ENCODE data around the gene PKN3.
"Not testable (repeated sequence)": the region's sequence is repeated elsewhere in the genome, so short reads cannot be mapped to it uniquely, and the experiment has no call there.

PKN3 gene

GRCh38 chr9:128694344-128694743 is 8.0 kb upstream of the PKN3 start:
- no peak for DNase-seq

- no peak for DNase-seq
Observed at GRCh38 chr9:128696923-128697707, 5.2 kb upstream of the PKN3 start.

GRCh38 chr9:128699096-128699795 is 3.1 kb upstream of the PKN3 start:
- not testable (repeated sequence) for DNase-seq

DNA sequence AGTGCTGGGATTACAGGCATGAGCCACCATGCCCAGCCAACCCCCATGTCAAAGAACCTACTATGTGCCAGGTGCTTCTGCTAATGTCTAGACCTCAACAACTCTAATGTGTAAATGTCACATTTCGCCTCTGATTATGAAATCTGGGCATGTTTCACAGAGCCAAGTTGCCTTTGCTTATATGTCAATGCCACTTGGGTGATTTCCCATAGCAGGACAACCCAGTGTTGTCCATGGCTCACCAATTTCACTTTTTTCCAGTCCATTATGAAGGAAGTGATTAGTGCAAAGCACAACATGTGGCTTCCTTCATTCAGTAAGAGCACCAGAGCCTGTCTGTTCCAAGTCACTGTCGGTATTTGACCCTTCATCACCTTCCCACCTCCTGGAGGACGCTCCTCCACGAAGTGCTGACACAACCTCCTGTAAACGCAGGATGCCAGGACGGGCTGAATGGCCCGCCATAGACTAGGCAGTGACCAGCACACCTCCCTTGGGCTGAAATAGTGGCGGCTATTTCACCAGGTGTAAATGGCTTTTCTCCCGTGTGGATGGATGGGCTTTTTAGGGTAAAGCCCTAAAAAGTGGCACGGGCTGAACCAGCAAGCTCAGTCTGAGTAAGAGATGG is 962 bp upstream of the PKN3 start:
- DNase-seq, result no peak

DNA sequence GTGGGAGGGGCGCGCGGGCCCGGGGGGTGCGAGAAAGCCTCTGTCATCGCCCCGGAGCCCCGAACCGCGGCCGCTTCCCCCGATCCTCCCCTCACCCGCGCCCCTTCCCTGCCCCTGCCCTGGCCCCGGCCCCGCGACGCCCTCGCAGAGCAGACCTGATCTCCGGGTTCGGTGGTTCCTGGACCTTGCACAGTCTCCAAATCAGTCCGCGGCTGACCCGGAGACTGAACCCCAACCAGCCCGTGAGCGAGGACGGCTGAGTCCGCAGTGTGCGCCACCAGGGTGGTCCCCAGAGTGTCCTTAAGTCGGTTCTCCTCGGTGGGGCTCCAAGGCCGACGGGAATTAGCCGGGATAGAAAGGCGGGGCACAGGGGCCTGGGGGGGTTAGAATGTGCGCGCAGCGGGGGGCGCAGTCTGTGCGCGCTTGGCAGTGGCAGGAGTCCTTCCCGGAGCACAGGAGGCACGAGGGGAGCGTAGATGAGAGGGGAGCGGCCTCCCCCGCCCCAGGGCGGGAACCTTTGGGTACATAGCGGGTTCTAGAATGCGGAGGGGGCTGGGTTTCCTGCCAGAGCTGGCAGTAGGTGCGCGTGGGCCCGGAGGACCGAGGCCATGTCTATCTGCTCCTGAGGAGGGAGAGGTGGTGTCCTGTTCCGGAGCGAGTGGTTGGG is 779 bp downstream of the PKN3 start:
- peak; percentile 48 to 59 for DNase-seq

DNA sequence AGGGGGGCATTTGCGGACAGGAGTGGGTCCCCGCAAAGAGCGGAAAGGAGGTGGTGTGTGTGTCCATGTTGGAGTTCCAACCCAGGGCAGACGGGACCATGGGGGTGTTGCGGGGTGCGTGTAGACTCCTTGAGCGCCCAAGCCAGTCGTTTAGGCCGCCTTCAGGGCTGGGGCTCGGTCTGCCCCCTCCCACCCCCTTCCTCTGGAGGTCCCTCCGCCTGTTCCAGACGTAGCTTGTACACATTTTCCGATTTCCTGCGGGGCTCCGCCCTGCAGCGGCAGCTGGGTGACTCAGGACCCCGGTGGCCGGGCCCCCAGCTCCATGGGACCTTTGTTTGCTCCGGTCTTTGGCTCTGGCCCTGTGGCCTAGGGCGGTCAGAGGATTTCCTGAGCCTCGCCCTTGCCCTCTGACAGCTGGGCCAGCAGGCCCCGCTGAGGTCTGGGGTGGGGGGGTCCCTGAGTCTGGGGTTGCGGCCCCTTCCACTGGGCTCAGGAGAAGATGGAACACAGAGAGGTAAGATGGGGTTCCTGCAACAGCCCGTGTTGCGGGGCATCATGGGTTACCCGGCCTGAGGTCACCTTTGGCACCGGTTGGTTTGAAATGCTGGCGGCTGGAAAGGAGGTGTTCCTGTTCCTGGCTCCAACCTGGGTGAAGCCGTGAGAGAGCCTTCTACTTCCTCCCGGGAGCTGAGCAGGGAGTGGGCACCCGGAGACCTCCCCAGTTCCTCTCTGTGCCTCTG is 1.5 kb downstream of the PKN3 start:
- no peak for DNase-seq

- no peak for DNase-seq
Observed at GRCh38 chr9:128704356-128704670, 2.0 kb downstream of the PKN3 start.

- no peak for DNase-seq
Observed at GRCh38 chr9:128705051-128705965, 3.0 kb downstream of the PKN3 start.

- no peak for DNase-seq
Observed at GRCh38 chr9:128706045-128706444, 3.7 kb downstream of the PKN3 start.

DNA sequence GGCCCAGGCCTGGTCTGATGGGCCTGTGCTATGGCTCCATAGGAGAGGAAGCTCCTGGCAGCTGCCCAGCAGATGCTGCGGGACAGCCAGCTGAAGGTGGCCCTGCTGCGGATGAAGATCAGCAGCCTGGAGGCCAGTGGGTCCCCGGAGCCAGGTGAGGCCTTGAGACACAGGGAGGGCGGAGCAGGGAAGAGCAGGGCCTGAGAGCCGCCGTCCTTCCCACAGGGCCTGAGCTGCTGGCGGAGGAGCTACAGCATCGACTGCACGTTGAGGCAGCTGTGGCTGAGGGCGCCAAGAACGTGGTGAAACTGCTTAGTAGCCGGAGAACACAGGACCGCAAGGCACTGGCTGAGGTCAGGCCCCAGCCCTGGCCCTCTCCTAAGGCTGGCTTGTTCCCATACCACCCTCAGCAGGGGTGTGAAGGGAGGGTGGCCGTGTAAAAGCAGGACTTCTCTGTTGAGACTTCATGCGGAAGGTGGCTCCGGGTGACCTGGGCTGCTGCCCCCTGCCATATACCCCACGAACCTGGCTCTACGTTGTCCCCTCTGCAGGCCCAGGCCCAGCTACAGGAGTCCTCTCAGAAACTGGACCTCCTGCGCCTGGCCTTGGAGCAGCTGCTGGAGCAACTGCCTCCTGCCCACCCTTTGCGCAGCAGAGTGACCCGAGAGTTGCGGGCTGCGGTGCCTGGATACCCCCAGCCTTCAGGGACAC is 4.5 kb downstream of the PKN3 start:
- no peak for DNase-seq

- DNase-seq, result no peak
Observed at GRCh38 chr9:128707446-128707845, 5.1 kb downstream of the PKN3 start.

- no peak for DNase-seq
Observed at GRCh38 chr9:128712451-128713410, 10.4 kb downstream of the PKN3 start.

DNA sequence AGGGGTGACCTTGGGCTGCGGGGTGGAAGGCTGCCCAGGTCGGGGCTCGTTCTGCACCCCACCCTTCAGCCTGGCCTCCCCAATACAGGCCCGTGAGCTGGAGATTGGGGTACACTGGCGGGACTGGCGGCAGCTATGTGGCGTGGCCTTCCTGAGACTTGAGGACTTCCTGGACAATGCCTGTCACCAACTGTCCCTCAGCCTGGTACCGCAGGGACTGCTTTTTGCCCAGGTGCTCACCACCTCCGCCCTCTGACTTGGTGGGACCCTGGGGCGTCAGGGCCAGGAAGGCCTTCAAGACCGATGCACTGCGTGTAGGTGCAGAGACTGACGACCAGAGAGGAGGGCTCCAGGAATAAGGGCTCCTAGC is 11.1 kb downstream of the PKN3 start:
- DNase-seq, result no peak

GRCh38 chr9:128713941-128714573 is 11.8 kb downstream of the PKN3 start:
- DNase-seq, result no peak

- DNase-seq, result no peak
Observed at GRCh38 chr9:128714586-128715435, 12.5 kb downstream of the PKN3 start.

DNA sequence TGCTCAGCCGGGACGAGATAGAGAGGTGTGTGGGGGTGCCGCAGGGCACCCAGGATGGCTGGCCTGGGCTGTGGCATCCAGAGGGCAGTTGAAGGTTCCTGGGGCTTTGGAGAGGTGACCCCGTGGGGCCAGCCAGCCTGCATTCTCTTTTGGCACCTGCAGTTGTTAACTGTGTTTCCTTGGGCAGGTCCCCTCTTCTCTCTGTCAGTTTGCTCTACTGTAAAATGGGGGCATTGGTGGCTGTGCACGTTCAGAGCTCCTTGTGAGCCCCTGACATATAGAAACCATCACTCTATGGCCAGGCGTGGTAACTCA is 13.1 kb downstream of the PKN3 start:
- no peak for DNase-seq

DNA sequence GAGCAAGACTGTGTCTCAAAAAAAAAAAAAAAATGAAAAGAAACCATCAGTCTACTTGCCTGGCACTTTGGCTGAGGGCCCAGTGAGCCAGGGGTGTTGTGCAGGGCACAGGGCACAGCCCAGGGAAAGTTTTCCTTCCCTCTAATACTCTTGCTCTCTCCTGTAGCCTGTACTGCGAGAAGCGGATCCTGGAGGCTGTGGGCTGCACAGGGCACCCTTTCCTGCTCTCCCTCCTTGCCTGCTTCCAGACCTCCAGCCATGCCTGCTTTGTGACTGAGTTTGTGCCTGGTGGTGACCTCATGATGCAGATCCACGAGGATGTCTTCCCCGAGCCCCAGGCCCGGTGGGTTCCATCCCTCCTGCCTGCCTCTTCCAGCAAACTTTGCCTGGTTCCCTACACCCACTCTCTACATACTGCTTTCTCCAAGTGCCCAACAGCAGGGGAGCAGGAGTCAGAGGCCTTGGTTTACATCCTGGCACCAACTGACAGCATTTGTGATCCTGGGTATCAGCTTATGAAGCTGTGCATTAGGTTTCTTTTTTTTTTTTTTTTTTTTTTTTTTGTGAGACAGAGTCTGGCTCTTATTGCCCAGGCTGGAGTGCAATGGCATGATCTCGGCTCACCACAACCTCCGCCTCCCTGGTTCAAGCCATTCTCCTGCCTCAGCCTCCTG is 14.4 kb downstream of the PKN3 start:
- DNase-seq, result no peak

GRCh38 chr9:128718047-128718446 is 15.7 kb downstream of the PKN3 start:
- no peak for DNase-seq

Data from activated T-cell treated with anti-CD3 and anti-CD28 coated beads, Interleukin-2, amount 50 U/mL, for 48 hours (primary cell).